ENCODE data around the gene SGCE.

SGCE gene

DNA sequence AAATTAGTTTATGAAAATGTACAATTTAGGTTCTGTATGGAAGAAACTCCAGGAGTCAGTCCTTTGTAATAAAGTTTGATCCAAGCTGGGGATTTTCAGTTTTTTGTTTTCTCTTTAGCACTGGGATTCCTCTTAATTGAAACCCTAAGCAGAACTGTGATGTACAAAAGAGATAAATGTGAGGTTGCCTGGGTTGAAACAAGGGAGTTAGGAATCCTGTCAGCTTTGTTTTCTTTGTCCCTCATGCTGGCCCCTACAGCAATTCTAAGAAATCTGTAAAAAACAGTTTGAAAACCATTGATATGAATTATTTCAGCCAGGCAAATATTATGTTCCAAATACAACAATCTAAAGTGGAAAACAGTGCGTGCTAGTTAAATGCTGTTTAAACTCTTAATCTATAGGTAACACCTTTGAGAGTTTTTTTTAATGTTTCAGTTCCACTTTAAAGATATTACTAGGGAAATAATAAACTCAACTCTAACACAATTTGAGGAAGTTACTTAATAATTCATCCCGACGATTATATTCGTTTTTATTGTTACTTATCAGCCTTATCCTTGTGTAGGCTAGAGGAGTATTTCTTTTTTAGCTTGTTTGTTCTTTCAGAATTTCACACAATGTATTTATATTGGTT, 65.3 kb downstream of the SGCE start:
- no peak overlapping the region for H2BK120ac ChIP-seq (ENCODE audit: insufficient read depth, low read length, poor library complexity)
- H3K9ac ChIP-seq (ENCODE audit: low read length): no peak overlapping the region
- no peak overlapping the region for H3K4ac ChIP-seq (ENCODE audit: low read depth, low read length)
- H3K36me3 ChIP-seq (ENCODE audit: control insufficient read depth in 1 of 2, insufficient read depth in 2 of 2, low read length in 2 of 2): no peaks in the 10 kb centered on the region
- H3K27me3 ChIP-seq (ENCODE audit: insufficient read depth, low read length): no peaks in the 10 kb centered on the region
- no CpG with 5 or more reads among the region's 4 CpGs for WGBS (ENCODE audit: extremely low coverage, insufficient coverage, insufficient read length)
- no peaks in the 10 kb centered on the region for H3K9me3 ChIP-seq (ENCODE audit: insufficient read depth, low read depth, low read length)
- H3K79me1 ChIP-seq (ENCODE audit: low read length): no peaks in the 10 kb centered on the region
- no peak overlapping the region for H2BK12ac ChIP-seq (ENCODE audit: low read length)
- no peak overlapping the region for H3K4me2 ChIP-seq (ENCODE audit: low read length)
- H2BK5ac ChIP-seq (ENCODE audit: low read depth, low read length, poor library complexity): no peak overlapping the region
- no peak overlapping the region for H3K18ac ChIP-seq (ENCODE audit: low read length)
- peaks cover 0 to 2% of the 10 kb centered on the region in 2 experiments for H3K4me1 ChIP-seq (ENCODE audit: control insufficient read depth in 1 of 2, insufficient read depth in 2 of 2, low read length in 2 of 2)
- no peak overlapping the region for H4K8ac ChIP-seq (ENCODE audit: low read depth, low read length)
- H3K27ac ChIP-seq (ENCODE audit: low read depth, low read length): no peak overlapping the region
- no peak overlapping the region for H4K12ac ChIP-seq (ENCODE audit: low read depth, low read length)
- H2AFZ ChIP-seq (ENCODE audit: insufficient read depth, low read length, poor library complexity): no peak overlapping the region
- H3K79me2 ChIP-seq (ENCODE audit: control insufficient read depth, insufficient read depth, low read length, poor library complexity): no peaks in the 10 kb centered on the region
- H2AK5ac ChIP-seq (ENCODE audit: low read length): no peak overlapping the region
- peak; percentile 10 to 69 for DNase-seq
- H4K91ac ChIP-seq (ENCODE audit: low read depth, low read length): no peak overlapping the region
- H3K4me3 ChIP-seq (ENCODE audit: low read depth, low read length): no peak overlapping the region
- H3K23ac ChIP-seq (ENCODE audit: low read length): no peak overlapping the region
- no peak overlapping the region for H3K14ac ChIP-seq (ENCODE audit: low read length)

DNA sequence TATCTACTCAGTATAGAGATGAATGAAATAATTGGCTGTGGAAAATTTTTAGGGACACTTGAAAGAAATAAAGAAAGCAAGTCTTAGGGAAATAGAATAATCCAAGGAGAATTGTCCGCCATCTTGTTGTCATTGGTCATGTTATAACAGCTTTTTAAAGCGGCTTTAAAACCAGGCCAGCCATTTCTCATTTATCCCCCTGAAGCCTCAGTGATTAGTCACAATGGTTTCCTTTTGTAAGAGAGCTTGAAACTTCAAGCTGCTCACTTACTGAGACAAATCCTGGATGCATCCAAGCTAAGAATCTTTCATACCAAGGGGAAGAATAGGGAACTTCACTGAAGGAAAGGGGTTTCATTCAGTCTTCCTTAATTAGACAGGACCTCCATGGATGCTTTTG, 67.9 kb downstream of the SGCE start:
- H3K4me2 ChIP-seq (ENCODE audit: low read length): no peak overlapping the region
- H2BK5ac ChIP-seq (ENCODE audit: low read depth, low read length, poor library complexity): no peak overlapping the region
- H3K9me3 ChIP-seq (ENCODE audit: insufficient read depth, low read depth, low read length): no peaks in the 10 kb centered on the region
- no peak overlapping the region for H4K12ac ChIP-seq (ENCODE audit: low read depth, low read length)
- no peak overlapping the region for H4K91ac ChIP-seq (ENCODE audit: low read depth, low read length)
- peaks cover 0 to 2% of the 10 kb centered on the region in 2 experiments for H3K4me1 ChIP-seq (ENCODE audit: control insufficient read depth in 1 of 2, insufficient read depth in 2 of 2, low read length in 2 of 2)
- no peak overlapping the region for H2AFZ ChIP-seq (ENCODE audit: insufficient read depth, low read length, poor library complexity)
- no peak overlapping the region for H2AK5ac ChIP-seq (ENCODE audit: low read length)
- H3K23ac ChIP-seq (ENCODE audit: low read length): no peak overlapping the region
- no peak for DNase-seq
- H3K27ac ChIP-seq (ENCODE audit: low read depth, low read length): no peak overlapping the region
- H3K27me3 ChIP-seq (ENCODE audit: insufficient read depth, low read length): no peaks in the 10 kb centered on the region
- no peak overlapping the region for H3K4me3 ChIP-seq (ENCODE audit: low read depth, low read length)
- no peak overlapping the region for H2BK120ac ChIP-seq (ENCODE audit: insufficient read depth, low read length, poor library complexity)
- no peaks in the 10 kb centered on the region for H3K79me2 ChIP-seq (ENCODE audit: control insufficient read depth, insufficient read depth, low read length, poor library complexity)
- H4K8ac ChIP-seq (ENCODE audit: low read depth, low read length): no peak overlapping the region
- H3K79me1 ChIP-seq (ENCODE audit: low read length): no peaks in the 10 kb centered on the region
- H2BK12ac ChIP-seq (ENCODE audit: low read length): no peak overlapping the region
- WGBS (ENCODE audit: extremely low coverage, insufficient coverage, insufficient read length): no CpG with 5 or more reads among the region's 2 CpGs
- no peak overlapping the region for H3K4ac ChIP-seq (ENCODE audit: low read depth, low read length)
- no peaks in the 10 kb centered on the region for H3K36me3 ChIP-seq (ENCODE audit: control insufficient read depth in 1 of 2, insufficient read depth in 2 of 2, low read length in 2 of 2)
- no peak overlapping the region for H3K9ac ChIP-seq (ENCODE audit: low read length)
- no peak overlapping the region for H3K18ac ChIP-seq (ENCODE audit: low read length)
- H3K14ac ChIP-seq (ENCODE audit: low read length): no peak overlapping the region

DNA sequence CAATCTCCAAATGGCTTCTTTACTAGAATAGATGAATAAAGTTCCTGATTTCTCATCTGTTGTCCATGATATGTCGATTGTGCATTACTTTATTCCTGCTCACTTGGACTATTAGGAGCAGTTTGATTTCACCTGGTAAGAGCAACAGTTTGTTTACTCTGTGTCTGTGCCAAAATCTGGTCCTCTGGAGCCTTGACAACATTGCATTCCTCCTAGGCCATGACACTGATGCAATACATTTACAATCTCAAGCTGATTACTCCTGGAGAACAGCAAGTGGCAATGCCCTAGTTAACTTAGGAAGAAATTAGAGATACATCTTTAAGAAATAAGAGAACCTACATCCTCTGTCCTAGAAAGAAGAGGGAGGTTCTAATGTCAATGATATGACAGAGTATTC, 71.8 kb downstream of the SGCE start:
- no peak overlapping the region for H3K23ac ChIP-seq (ENCODE audit: low read length)
- DNase-seq: no peak
- no peak overlapping the region for H4K91ac ChIP-seq (ENCODE audit: low read depth, low read length)
- no peak overlapping the region for H3K4ac ChIP-seq (ENCODE audit: low read depth, low read length)
- H3K9ac ChIP-seq (ENCODE audit: low read length): no peak overlapping the region
- no peak overlapping the region for H2BK5ac ChIP-seq (ENCODE audit: low read depth, low read length, poor library complexity)
- no peak overlapping the region for H3K27ac ChIP-seq (ENCODE audit: low read depth, low read length)
- H3K79me2 ChIP-seq (ENCODE audit: control insufficient read depth, insufficient read depth, low read length, poor library complexity): no peaks in the 10 kb centered on the region
- H3K36me3 ChIP-seq (ENCODE audit: control insufficient read depth in 1 of 2, insufficient read depth in 2 of 2, low read length in 2 of 2): no peaks in the 10 kb centered on the region
- H3K27me3 ChIP-seq (ENCODE audit: insufficient read depth, low read length): no peaks in the 10 kb centered on the region
- H3K4me2 ChIP-seq (ENCODE audit: low read length): no peak overlapping the region
- H3K18ac ChIP-seq (ENCODE audit: low read length): no peak overlapping the region
- no peak overlapping the region for H2BK120ac ChIP-seq (ENCODE audit: insufficient read depth, low read length, poor library complexity)
- H4K8ac ChIP-seq (ENCODE audit: low read depth, low read length): no peak overlapping the region
- no peak overlapping the region for H4K12ac ChIP-seq (ENCODE audit: low read depth, low read length)
- H3K4me3 ChIP-seq (ENCODE audit: low read depth, low read length): no peak overlapping the region
- no peak overlapping the region for H2BK12ac ChIP-seq (ENCODE audit: low read length)
- WGBS (ENCODE audit: extremely low coverage, insufficient coverage, insufficient read length): no CpG with 5 or more reads among the region's 1 CpG
- H3K4me1 ChIP-seq (ENCODE audit: control insufficient read depth in 1 of 2, insufficient read depth in 2 of 2, low read length in 2 of 2): peaks cover 0 to 4% of the 10 kb centered on the region in 2 experiments
- no peak overlapping the region for H2AFZ ChIP-seq (ENCODE audit: insufficient read depth, low read length, poor library complexity)
- no peak overlapping the region for H2AK5ac ChIP-seq (ENCODE audit: low read length)
- H3K14ac ChIP-seq (ENCODE audit: low read length): no peak overlapping the region
- H3K79me1 ChIP-seq (ENCODE audit: low read length): no peaks in the 10 kb centered on the region
- H3K9me3 ChIP-seq (ENCODE audit: insufficient read depth, low read depth, low read length): no peaks in the 10 kb centered on the region

DNA sequence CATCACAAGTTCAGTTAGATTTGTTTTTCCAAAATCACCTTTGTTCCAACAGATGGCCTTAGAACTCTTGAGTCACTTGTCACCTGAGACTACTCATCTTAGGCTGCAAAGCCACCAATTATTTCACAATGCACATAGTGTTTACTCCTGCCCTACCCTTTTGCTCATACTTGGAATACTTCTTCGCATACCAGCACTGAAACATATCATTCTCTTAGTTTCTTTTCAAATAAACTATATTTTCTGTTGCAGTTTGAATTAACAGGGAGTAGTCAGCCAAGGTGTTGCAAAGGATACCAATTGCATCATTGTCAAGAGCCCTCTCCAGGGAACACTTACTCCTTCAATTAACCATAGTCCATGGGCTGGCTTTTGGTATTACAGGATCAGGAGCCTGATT, 75.3 kb downstream of the SGCE start:
- H2BK120ac ChIP-seq (ENCODE audit: insufficient read depth, low read length, poor library complexity): no peak overlapping the region
- peaks cover 3 to 4% of the 10 kb centered on the region in 2 experiments for H3K4me1 ChIP-seq (ENCODE audit: control insufficient read depth in 1 of 2, insufficient read depth in 2 of 2, low read length in 2 of 2)
- no peaks in the 10 kb centered on the region for H3K9me3 ChIP-seq (ENCODE audit: insufficient read depth, low read depth, low read length)
- no peak overlapping the region for H2BK12ac ChIP-seq (ENCODE audit: low read length)
- no peaks in the 10 kb centered on the region for H3K79me1 ChIP-seq (ENCODE audit: low read length)
- H4K91ac ChIP-seq (ENCODE audit: low read depth, low read length): no peak overlapping the region
- no peaks in the 10 kb centered on the region for H3K27me3 ChIP-seq (ENCODE audit: insufficient read depth, low read length)
- H4K12ac ChIP-seq (ENCODE audit: low read depth, low read length): no peak overlapping the region
- no peak overlapping the region for H2AK5ac ChIP-seq (ENCODE audit: low read length)
- no peak overlapping the region for H3K23ac ChIP-seq (ENCODE audit: low read length)
- H3K79me2 ChIP-seq (ENCODE audit: control insufficient read depth, insufficient read depth, low read length, poor library complexity): no peaks in the 10 kb centered on the region
- no peaks in the 10 kb centered on the region for H3K36me3 ChIP-seq (ENCODE audit: control insufficient read depth in 1 of 2, insufficient read depth in 2 of 2, low read length in 2 of 2)
- no peak overlapping the region for H3K27ac ChIP-seq (ENCODE audit: low read depth, low read length)
- DNase-seq: peak; percentile 56 to 90
- no peak overlapping the region for H3K4me3 ChIP-seq (ENCODE audit: low read depth, low read length)
- no peak overlapping the region for H2AFZ ChIP-seq (ENCODE audit: insufficient read depth, low read length, poor library complexity)
- no peak overlapping the region for H3K4ac ChIP-seq (ENCODE audit: low read depth, low read length)
- H4K8ac ChIP-seq (ENCODE audit: low read depth, low read length): no peak overlapping the region
- no peak overlapping the region for H3K14ac ChIP-seq (ENCODE audit: low read length)
- no peak overlapping the region for H3K4me2 ChIP-seq (ENCODE audit: low read length)
- no peak overlapping the region for H3K9ac ChIP-seq (ENCODE audit: low read length)
- no peak overlapping the region for H2BK5ac ChIP-seq (ENCODE audit: low read depth, low read length, poor library complexity)
- H3K18ac ChIP-seq (ENCODE audit: low read length): no peak overlapping the region
- WGBS (ENCODE audit: extremely low coverage, insufficient coverage, insufficient read length): no CpG with 5 or more reads among the region's 1 CpG

Measured in trophoblast cell (in vitro differentiated cells and primary cell).